ENCODE results near the gene ENTPD7.
A peak's percentile ranks its signal among the peaks of the same experiment; 100 is the strongest.

Gene ENTPD7

DNA sequence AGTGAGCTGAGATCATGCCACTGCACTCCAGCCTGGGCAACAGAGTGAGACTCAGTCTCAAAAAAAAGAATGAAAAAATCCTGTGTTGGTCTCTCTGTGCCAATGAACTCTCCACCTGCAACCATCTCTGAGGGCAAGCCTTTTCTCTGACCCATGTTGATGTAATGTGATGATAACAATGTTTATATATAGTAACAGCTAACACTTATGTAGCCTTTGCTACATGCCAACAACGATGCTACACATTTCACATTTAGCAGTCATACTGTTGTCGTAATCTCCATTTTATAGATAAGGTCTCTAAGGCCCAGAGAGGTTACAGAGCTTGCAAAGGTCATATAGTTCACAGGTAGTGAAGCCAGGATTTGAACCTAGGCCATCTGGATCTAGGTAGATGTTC is 61.1 kb downstream of the ENTPD7 start:
- TF ChIP-seq CEBPB (IDR thresholded peaks at IDR 0.05) (no peak), USF1 (IDR thresholded peaks at IDR 0.05) (no peak), TCF12 (IDR thresholded peaks at IDR 0.05; ENCODE audit: low read depth) (no peak), CREB1 (IDR thresholded peaks at IDR 0.05; ENCODE audit: low read depth) (no peak), NFIC (IDR thresholded peaks at IDR 0.05) (no peak), YY1 (IDR thresholded peaks at IDR 0.05; ENCODE audit: low read depth) (no peak), REST (IDR thresholded peaks at IDR 0.05; ENCODE audit: low read depth) (no peak), EGR1 (IDR thresholded peaks at IDR 0.05) (no peak), RAD21 (IDR thresholded peaks at IDR 0.05; ENCODE audit: low read depth) (no peak), TEAD4 (IDR thresholded peaks at IDR 0.05) (no peak)
- TF ChIP-seq, protein P1, sequence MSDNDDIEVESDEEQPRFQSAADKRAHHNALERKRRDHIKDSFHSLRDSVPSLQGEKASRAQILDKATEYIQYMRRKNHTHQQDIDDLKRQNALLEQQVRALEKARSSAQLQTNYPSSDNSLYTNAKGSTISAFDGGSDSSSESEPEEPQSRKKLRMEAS (IDR thresholded peaks at IDR 0.05) = no peak

GRCh38 chr10:99730026-99730425 is 70.7 kb downstream of the ENTPD7 start:
- TF ChIP-seq, protein P1 (IDR thresholded peaks at IDR 0.05) = 0 out of 2 replicates have a peak, but pooled peaks have one; percentile 32
- TF ChIP-seq TCF12 (IDR thresholded peaks at IDR 0.05; ENCODE audit: low read depth) = no peak

GRCh38 chr10:99731306-99732032 is 72.2 kb downstream of the ENTPD7 start:
- TF ChIP-seq TCF12 (IDR thresholded peaks at IDR 0.05; ENCODE audit: low read depth) (no peak), EP300 (IDR thresholded peaks at IDR 0.05; ENCODE audit: borderline replicate concordance) (no peak), EGR1 (IDR thresholded peaks at IDR 0.05) (no peak), CEBPB (IDR thresholded peaks at IDR 0.05) (no peak), ZBTB7A (IDR thresholded peaks at IDR 0.05; ENCODE audit: low read depth) (no peak), FOXM1 (IDR thresholded peaks at IDR 0.05; ENCODE audit: borderline replicate concordance, low read depth) (no peak), CREB1 (IDR thresholded peaks at IDR 0.05; ENCODE audit: low read depth) (no peak), REST (IDR thresholded peaks at IDR 0.05; ENCODE audit: low read depth) (no peak), RAD21 (IDR thresholded peaks at IDR 0.05; ENCODE audit: low read depth) (no peak), YY1 (IDR thresholded peaks at IDR 0.05; ENCODE audit: low read depth) (no peak), NFIC (IDR thresholded peaks at IDR 0.05) (no peak), USF1 (IDR thresholded peaks at IDR 0.05) (no peak), TEAD4 (IDR thresholded peaks at IDR 0.05) (no peak), TAF1 (IDR thresholded peaks at IDR 0.05; ENCODE audit: low read depth) (no peak)
- TF ChIP-seq, protein P1 (IDR thresholded peaks at IDR 0.05) = no peak

DNA sequence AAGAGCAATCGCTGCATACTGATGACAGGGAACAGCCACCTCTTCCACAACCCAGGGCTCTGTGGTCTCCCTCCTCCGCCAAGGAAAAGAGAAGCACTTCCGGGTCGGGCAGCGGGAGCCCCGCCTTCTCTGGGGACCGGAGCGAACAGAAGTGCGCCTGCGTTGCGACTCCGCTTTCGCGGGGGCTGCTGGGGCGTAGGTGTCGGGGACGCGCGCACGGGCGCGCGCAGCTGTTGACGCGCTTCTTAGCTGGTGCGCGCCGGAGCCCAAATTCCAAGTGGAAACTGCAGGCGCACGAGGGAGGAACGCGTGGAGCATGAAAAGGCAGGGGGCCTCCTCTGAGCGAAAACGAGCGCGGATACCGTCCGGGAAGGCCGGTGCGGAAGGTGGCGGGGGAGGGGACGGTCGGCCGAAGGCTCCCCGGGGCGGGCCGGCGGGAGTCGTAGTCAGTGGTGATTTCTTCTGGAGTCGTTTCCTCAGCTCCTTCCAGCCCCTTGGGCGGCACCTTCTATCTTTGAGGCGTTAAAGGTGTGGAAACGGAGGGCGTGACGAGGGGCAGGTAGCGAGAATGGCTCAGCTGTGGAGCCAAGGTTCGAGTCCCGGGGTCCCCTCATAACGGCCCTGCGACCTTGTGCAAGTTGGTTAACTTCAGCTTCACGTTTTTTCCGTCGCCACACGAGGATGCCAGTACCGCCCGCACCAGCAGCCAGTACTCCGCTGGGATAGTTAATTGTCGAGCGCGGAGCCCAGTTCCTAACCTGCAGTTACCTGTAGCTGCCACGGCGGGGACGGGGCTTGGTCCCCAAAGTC is 72.9 kb downstream of the ENTPD7 start, which contains the start of the genes COX15 and CUTC:
COX15 (minus strand) TSS at position 95 of the 810 bp plus-strand sequence; CDS start at position 17, 78 bp downstream.
CUTC (plus strand) TSS at position 202 of the 810 bp plus-strand sequence; CDS start at position 317, 115 bp downstream.
- TF ChIP-seq RAD21 (IDR thresholded peaks at IDR 0.05; ENCODE audit: low read depth) (peak; percentile 45), EP300 (IDR thresholded peaks at IDR 0.05; ENCODE audit: borderline replicate concordance) (peak; percentile 19; the same call in 1 of the 2 replicates), YY1 (IDR thresholded peaks at IDR 0.05; ENCODE audit: low read depth) (peak; percentile 61), FOXM1 (IDR thresholded peaks at IDR 0.05; ENCODE audit: borderline replicate concordance, low read depth) (no peak), TCF12 (IDR thresholded peaks at IDR 0.05; ENCODE audit: low read depth) (peak; percentile 80; the same call in 1 of the 2 replicates), NFIC (IDR thresholded peaks at IDR 0.05) (no peak; the same call in 1 of the 2 replicates), CREB1 (IDR thresholded peaks at IDR 0.05; ENCODE audit: low read depth) (no peak; the same call in 1 of the 2 replicates), CEBPB (IDR thresholded peaks at IDR 0.05) (0 out of 2 replicates have a peak, but pooled peaks have one; percentile 21), TAF1 (IDR thresholded peaks at IDR 0.05; ENCODE audit: low read depth) (peak; percentile 97), EGR1 (IDR thresholded peaks at IDR 0.05) (peak; percentile 55; the same call in 1 of the 2 replicates), TEAD4 (IDR thresholded peaks at IDR 0.05) (peak; percentile 80), REST (IDR thresholded peaks at IDR 0.05; ENCODE audit: low read depth) (no peak), USF1 (IDR thresholded peaks at IDR 0.05) (no peak), ZBTB7A (IDR thresholded peaks at IDR 0.05; ENCODE audit: low read depth) (no peak)
- TF ChIP-seq, protein P1 (IDR thresholded peaks at IDR 0.05) = peak; percentile 95

Data from Ishikawa (cell line).